Epithelial cell of proximal tubule (primary cell): Measurements from ENCODE around the gene CERS4. TPM values are rescaled to one million over a fixed set of nuclear protein-coding genes. Genes with fewer than 3 reads are reported as not detected.
"Not testable (repeated sequence)": the region's sequence is repeated elsewhere in the genome, so short reads cannot be mapped to it uniquely, and the experiment has no call there.

Experiments used
- DNase-seq: peaks from one replicate; pipeline ENCODE4 v3.0.0-alpha.2; 2011; ENCODE audit warnings: low read depth
- H3K4me3 ChIP-seq: 2 replicates; pipeline ENCODE4 v1.5.1; 2011; ENCODE audit warnings: low read depth, mild to moderate bottlenecking, low read length
- total RNA-seq: library from RNA; depleted of rRNA; stranded (reverse); fragments of >200 nt; gene quantifications from 2 replicates; pipeline ENCODE4 v1.2.3, GENCODE V29; 2015
- TF ChIP-seq, protein P1 (sequence below): conservative IDR thresholded peaks from 2 replicates; pipeline ENCODE4 v1.5.1; 2012; ENCODE audit warnings: low read depth, mild to moderate bottlenecking, low read length

Gene CERS4
- total RNA-seq, 1 donor from 2014 or later, result 24.5 TPM

DNA sequence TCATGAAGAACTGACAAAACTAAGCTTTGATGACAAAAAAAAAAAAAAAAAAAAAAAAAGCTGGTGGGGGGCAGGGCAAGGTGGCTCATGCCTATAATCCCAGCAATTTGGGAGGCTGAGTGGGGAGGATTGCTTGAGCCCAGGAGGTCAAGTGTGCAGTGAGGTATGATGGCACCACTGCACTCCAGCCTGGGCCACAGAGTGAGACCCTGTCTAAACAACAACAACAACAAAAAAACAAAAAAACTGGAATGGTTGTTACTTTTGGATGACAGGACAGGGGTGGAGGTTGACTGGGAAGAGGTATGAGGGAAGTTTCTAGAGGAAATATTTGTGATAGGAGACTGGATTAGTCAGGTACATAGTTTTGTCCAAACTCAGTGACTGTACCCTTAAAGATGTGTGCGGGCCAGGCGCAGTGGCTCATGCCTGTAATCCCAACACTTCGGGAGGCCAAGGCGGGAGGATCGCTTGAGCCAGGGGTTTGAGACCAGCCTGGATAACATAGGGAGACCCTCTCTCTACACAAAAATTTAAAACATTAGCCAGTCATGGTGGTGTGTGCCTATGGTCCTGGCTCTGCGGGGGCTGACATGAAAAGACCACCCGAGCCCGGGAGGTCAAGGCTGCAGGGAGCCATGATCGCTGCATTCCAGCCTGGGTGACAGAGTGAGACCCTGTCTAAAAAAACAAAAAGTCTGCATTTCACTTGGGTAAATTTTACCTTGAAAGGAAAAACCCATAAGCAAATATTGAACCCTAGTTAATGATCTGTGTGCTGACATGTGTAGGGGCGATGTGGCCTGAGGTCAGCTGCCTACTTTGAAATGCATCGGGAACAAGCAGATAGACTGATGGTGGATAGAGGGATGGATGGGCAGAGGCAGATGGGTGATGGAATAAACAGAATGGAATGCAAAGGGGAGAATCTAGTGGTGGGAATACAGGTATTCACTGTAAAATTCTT is 37.0 kb downstream of the CERS4 start:
- DNase-seq, result no peak
- no peak overlapping the region for H3K4me3 ChIP-seq
- TF ChIP-seq, protein P1, sequence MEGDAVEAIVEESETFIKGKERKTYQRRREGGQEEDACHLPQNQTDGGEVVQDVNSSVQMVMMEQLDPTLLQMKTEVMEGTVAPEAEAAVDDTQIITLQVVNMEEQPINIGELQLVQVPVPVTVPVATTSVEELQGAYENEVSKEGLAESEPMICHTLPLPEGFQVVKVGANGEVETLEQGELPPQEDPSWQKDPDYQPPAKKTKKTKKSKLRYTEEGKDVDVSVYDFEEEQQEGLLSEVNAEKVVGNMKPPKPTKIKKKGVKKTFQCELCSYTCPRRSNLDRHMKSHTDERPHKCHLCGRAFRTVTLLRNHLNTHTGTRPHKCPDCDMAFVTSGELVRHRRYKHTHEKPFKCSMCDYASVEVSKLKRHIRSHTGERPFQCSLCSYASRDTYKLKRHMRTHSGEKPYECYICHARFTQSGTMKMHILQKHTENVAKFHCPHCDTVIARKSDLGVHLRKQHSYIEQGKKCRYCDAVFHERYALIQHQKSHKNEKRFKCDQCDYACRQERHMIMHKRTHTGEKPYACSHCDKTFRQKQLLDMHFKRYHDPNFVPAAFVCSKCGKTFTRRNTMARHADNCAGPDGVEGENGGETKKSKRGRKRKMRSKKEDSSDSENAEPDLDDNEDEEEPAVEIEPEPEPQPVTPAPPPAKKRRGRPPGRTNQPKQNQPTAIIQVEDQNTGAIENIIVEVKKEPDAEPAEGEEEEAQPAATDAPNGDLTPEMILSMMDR, result no peak

DNA sequence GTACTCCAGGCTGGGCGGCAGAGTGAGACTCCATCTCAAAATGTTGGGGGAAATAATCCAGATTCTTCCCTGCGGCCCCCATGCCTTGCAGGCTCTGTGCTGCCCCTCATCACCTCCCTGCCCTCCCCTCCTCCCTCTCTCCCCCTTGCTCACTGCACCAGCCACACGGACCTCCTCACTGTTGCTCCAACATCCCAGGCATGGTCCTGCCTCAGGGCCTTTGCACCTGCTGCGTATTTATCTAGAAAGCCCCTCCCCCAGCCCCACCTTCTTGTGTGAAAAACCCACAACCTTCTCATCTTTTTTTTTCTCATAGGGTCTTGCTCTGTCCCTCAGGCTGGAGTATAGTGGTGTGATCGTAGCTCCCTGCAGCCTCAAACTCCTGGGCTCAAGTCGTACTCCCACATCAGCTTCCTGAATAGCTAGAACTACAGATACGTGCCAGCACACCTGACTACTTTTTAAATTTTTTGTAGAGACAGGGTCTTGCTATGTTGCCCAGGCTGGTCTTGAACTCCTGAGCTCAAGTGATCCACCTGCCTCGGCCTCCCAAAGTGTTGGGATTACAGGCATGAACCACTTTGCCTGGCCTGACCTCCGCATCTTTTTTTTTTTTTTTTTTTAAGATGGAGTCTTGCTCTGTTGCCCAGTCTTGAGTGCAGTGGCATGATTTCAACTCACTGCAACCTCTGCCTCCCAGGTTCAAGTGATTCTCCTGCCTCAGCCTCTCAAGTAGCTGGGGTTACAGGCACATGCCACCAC is 38.1 kb downstream of the CERS4 start:
- not testable (repeated sequence) for DNase-seq

DNA sequence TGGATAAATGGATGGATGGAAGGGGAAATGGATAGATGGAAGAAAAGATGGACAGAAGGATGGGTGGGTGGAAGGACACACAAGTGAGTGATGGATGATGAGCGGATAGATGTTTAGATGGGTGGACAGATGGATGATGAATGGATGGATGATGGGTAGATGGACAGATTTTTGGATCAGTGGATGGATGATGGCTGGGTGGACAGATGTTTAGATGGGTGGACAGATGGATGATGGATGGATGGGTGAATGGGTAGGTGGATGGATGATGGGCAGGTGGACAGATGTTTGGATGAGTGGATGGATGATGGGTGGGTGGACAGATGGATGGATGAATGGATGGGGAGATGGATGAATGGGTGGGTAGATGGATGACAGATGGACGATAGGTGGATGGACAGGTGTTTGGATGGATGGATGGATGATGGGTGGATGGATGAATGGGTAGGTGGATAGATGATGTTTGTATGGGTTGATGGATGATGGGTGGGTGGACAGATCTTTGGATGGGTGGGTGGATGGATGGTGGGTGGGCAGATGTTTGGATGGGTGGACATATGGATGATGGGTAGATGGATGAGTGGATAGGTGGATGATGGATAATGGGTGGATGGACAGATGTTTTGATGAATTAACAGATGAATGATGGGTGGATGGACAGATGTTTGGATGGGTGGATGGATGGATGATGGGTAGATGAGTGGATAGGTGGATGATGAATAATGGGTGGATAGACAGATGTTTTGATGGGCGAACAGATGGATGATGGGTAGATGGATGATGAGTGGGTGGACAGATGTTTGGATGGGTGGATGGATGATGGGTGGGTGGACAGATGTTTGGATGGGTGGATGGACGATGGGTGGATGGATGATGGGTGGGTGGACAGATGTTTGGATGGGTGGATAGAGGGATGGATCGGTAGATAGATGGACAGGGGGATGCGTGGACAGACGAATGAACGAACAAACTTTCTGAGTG is 39.5 kb downstream of the CERS4 start:
- TF ChIP-seq, protein P1, result no peak
- no peak for DNase-seq
- H3K4me3 ChIP-seq, result no peak overlapping the region

More for the DNA sequence above, 38.1 kb downstream of the CERS4 start:
- not testable (repeated sequence) for H3K4me3 ChIP-seq

DNA sequence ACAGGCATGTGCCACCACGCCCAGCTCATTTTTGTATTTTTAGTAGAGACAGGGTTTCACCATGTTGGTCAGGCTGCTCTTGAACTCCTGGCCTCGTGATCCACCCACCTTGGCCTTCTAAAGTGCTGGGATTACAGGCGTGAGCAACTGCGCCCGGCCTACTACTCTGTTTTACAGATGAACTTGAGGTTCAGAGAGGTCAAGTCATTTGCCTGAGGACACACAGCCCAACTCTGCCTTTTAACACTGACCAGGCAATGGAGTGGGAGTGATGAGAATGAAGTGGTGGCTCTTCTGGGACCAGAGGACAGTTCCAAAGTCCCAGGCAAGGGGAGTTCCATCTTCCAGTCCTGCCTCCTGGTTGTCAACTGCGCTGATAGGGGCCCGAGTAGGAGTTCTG is 41.4 kb downstream of the CERS4 start:
- no peak overlapping the region for H3K4me3 ChIP-seq
- TF ChIP-seq, protein P1, result no peak

DNA sequence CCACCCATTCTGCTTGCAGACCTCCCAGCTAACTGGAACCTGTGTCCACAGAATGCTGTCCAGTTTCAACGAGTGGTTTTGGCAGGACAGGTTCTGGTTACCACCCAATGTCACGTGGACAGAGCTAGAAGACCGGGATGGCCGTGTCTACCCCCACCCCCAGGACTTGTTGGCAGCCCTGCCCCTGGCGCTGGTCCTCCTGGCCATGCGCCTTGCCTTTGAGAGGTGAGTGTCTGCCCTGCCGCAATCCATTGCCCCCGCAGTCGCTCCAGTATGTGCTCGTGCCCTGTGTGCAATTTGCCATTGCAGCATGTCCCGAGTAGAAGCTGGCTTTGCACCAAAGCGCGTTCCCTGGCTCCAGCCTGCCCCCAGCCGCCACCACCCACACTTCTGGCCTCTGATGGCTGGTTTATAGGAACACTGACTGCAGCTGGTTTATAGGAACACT is 41.9 kb downstream of the CERS4 start:
- TF ChIP-seq, protein P1, result peak; percentile 12
- no peak for DNase-seq
- no peak overlapping the region for H3K4me3 ChIP-seq

More for the DNA sequence above, 41.4 kb downstream of the CERS4 start:
- no peak for DNase-seq

DNA sequence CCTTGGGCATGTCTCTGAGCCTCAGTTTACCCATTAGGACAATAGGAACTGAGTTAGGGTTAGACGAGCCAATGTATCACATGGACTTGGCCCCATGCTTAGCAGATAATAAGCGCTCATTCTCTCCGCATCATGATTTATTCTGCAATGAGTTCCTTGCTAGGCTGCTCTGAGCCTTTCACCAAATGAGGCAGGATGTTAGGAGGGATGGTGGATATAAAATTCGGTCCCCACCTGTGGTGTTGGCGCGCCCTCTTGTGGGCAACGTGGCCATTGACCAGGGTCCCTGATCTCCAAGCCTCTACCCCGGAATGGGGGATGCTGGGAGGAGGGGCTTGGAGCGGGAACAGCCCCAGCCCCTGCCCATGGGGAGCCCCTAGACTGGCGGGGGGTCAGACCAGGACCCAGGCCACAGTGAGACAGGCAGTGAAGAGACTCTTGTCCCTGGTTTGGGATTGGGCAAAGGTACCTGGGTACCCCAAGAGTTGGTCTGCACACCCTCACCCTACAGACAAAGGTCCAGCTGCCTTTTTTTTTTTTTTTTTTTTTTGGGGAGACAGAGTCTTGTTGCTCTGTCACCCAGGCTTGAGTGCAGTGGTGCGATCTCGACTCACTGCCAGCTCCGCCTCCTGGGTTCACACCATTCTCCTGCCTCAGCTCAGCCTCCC is 43.9 kb downstream of the CERS4 start:
- no peak for DNase-seq
- H3K4me3 ChIP-seq, result no peak overlapping the region
- TF ChIP-seq, protein P1, result peak; percentile 94
